HL-60 (cell line): ENCODE measurements around the gene SLC22A5. TPM values are rescaled to one million over a fixed set of nuclear protein-coding genes. Genes with fewer than 3 reads are reported as not detected.

ENCODE experiments used
- microRNA-seq: library from miRNA; unstranded; fragments of <30 nt; microRNA quantifications from one replicate; pipeline ENCODE4, GENCODE V29; 2018

Gene SLC22A5

Small RNA genes within 50 kb of the gene (microRNA-seq; reads per million reads assigned to microRNA genes)
- gene MIR3936, result not detected
